Activated CD4-positive, alpha-beta T cell treated with anti-CD3 and anti-CD28 coated beads, Interleukin-2, amount 50 U/mL, for 16 hours (primary cell): Measurements from ENCODE around the gene AQP9.

ENCODE experiments used
- DNase-seq: peaks from one replicate; pipeline ENCODE4 v3.0.0-alpha.2; 2020

Gene AQP9

DNA sequence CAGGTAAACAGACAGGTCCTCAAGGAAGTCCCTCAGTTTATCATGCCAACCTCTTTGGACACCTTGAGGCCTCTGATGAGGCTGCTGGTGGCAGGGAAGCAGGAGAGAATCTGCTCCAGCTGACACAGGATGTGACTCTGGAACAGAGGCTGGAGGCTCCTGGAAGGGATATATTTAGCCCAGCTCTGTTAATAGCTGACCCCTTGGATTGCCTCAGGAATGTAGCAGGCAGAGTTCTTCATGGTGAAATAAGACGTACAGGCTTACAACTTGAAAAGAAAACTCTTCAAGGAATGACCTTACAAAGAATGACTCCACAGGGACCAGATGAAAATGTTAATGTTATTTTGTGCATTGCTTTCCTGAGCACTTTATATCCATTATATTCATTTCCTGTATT lies 90.5 kb downstream of the AQP9 start:
- DNase-seq: no peak

- DNase-seq: no peak
These were observed 91.2 kb downstream of the AQP9 start for GRCh38 chr15:58229297-58229768.

DNA sequence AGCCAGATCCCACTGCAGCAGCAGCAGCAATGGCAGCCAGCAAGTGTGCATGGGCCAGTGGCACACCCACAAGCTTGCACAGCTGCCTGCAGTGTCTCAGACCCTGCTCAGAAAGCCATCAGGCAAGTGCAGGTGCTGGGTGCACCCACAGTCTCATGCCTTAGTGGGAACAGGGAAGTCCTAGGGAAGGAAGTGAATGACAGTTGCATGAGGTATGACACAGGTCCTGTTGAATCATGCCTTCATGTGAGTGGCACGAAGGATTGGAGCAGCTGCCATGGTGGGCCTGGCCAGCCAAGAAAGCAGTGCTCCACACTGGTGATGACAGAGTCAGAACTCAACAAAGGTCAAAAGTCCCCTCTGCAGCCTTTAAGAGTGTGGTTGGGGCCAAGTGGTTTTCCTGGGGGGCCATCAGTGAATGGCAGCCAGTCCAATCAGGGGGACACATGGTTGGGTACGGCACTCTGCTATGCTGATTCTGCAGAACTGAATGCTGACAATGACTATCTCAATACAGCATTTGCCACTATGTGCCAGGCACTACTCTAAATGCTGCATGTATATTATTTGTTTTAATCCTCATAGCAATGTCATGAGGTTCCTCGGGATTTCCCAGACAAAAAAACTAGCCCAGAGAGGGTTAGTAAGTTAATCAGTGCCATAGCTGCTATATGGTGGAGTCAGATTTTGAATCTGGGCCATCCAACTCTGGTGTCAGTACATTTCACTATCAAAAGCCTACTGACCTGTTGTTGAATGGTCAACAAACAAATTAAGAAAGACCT lies 94.3 kb downstream of the AQP9 start:
- DNase-seq: no peak

DNA sequence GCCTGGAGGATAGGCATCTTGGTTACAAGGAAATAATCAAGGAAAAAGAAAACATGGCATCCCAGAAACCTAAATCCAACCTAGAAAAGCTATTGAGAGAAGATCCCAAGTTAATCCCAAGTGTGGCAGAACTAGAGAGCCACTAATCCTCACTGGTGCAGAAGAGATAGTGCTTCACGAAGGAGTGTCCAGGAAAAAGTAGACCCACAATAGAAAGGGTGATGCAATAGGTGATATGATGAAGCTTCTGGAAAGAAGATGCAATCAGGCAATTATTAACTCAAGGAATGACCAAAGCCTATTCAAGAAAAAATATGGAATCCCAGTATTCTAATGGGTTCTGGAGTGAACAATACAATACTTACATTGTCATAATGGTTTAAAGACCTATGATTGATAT lies 95.2 kb downstream of the AQP9 start:
- no peak for DNase-seq
